GM23248 (cell line): ENCODE measurements around the gene DHX9.

Experiments
- EZH2 ChIP-seq: fragments of 200-600 bp; sonication (generic); IDR thresholded peaks from 2 replicates; pipeline ENCODE4 v1.6.1; 2018; ENCODE audit warnings: antibody characterized with exemption, mild to moderate bottlenecking; ENCODE audit not compliant: insufficient read depth, poor library complexity, severe bottlenecking
- EZH2phosphoT487 ChIP-seq: fragments of 200-600 bp; sonication (generic); IDR thresholded peaks from 2 replicates; pipeline ENCODE4 v1.6.1; 2018; ENCODE audit warnings: antibody characterized with exemption, moderate library complexity, mild to moderate bottlenecking, low read depth; ENCODE audit not compliant: insufficient read depth

- TF ChIP-seq EZH2 (no peak), EZH2phosphoT487 (no peak)
These were observed 49.8 kb downstream of the DHX9 start for GRCh38 chr1:182888736-182889531.
